GM21723 (cell line): Measurements from ENCODE around the gene AMY2B.
"Not testable (repeated sequence)": the region's sequence is repeated elsewhere in the genome, so short reads cannot be mapped to it uniquely, and the experiment has no call there.

Experiments used
- ATAC-seq: cut with Tn5 transposase; IDR thresholded peaks from one replicate; pipeline ENCODE4 v1.9.1; 2021; ENCODE audit warnings: mild to moderate bottlenecking, moderate library complexity; ENCODE audit not compliant: unreplicated experiment

Gene AMY2B

GRCh38 chr1:103571289-103571688, at the start of gene AMY2B:
TSS of gene AMY2B (plus strand) at chr1:103571589. CDS start at chr1:103571603, 14 bp downstream.
- not testable (repeated sequence) for ATAC-seq

GRCh38 chr1:103523346-103523745, 48.0 kb upstream of the AMY2B start:
- ATAC-seq = no peak

DNA sequence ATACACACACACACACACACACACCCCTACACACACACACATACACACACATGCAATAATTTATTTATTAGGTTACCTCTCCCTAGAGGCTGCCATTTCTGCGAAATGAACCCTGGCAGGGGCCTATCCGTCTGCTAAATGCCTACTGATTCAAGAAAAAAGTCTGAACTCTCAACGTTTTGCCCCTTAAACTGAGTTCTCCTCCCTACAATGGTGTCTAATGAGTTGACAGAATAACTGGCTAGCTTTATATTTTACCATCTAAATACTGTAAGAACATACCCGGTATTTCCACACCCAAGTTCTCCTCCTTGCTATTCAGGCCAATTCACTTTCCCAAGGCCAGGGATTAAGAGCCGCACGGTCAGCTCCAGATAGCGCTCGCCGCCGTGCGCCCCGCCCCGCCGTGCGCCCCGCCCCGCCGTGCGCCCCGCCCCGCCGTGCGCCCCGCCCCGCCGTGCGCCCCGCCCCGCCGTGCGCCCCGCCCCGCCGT, 46.2 kb upstream of the AMY2B start:
- ATAC-seq = peak; percentile 58

DNA sequence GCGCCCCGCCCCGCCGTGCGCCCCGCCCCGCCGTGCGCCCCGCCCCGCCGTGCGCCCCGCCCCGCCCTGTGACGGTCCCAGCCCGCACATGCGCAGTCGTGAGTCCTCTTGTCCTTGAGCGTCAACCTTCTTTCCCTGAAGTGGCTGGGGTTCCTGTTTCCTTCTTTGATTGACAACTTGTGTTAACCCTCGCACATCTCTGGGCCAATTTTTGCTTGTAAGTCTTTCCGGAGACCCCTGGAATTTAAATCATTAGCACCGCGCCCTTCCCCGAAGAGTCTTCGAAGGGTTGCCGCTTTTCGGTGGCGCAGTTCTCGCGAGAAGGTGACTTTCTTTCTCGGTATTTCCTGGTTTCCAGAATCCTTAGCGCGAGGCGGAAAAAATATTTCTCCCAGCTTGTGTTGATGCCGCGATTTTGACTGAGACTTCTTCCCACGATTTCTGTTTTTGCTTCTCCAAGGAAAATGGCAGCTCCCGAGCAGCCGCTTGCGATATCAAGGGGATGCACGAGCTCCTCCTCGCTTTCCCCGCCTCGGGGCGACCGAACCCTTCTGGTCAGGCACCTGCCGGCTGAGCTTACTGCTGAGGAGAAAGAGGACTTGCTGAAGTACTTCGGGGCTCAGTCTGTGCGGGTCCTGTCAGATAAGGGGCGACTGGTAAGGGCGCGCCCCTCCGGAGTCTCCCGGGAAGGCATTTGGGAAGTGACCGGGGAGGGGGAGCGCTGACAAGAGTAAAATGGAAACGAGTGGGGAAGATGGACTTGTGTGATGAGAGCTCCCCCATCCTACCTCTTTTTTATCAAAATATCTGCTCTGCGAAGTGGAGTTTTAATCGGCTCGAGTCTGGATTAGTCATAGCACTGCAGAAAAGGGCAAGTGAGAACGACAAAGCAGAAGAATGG, 45.5 kb upstream of the AMY2B start, which contains the start of gene RNPC3:
Gene RNPC3, plus strand, starts transcription at position 93 of the 901 bp plus-strand sequence. Its CDS starts 372 bp downstream, at position 465.
- ATAC-seq = peak; percentile 88

DNA sequence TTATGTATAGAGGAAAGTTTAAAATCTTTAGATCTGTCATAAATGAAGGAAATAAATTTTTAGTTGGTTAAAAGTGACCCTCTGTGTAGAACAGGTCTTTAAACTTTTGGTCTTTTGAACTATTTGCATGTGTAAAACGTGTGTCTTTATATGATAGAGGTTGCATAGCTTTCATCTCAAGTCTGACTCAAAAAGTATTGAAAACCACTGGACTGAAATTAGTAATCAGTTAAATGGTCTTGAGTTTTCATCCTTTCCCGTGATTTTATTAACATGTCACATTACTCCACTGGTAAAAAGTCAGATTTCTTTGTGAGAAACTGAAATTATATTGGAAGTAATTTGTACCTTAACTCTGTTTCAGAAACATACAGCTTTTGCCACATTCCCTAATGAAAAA, 44.1 kb upstream of the AMY2B start:
- ATAC-seq = no peak

- no peak for ATAC-seq
Observed at GRCh38 chr1:103529746-103530145, 41.6 kb upstream of the AMY2B start.

GRCh38 chr1:103538226-103538625, 33.2 kb upstream of the AMY2B start:
- no peak for ATAC-seq

GRCh38 chr1:103541431-103541830, 30.0 kb upstream of the AMY2B start:
- no peak for ATAC-seq

GRCh38 chr1:103546496-103546895, 24.9 kb upstream of the AMY2B start:
- ATAC-seq = no peak

DNA sequence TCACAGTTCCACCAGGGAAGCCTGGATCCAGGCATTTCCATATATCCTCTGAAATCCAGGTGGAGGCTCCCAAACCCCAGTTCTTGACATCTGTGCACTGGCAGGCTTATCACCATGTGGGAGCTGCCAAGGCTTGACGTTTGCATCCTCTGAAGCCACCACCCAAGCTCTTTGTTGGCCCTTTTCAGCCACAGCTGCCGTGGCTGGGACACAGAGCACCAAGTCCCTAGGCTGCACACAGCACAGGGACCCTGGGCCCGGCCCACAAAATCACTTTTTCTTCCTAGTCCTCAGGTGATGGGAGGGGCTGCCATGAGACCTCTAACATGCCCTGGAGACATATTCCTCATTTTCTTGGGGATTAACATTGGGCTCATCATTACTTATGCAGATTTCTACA, 23.5 kb upstream of the AMY2B start:
- no peak for ATAC-seq

DNA sequence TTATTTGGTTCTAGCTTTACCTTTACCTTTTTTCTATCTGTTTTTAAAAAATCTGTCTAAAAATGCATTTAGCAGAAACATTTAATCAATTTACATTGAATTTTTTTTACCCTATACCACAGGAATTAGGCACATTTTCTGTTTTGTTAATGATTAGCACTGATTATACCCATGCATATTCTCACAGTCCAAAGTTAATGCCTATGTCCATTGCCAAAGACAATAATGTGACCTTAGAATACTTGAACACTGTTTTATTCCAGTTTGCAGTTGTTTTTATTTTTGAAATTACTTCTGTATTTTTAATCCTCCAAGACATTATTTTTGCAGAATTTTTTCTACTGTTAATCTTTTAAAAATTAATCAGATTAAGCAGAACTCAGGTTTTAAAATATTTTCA, 11.0 kb upstream of the AMY2B start:
- no peak for ATAC-seq

GRCh38 chr1:103561124-103561523, 10.3 kb upstream of the AMY2B start:
- ATAC-seq = not testable (repeated sequence)

DNA sequence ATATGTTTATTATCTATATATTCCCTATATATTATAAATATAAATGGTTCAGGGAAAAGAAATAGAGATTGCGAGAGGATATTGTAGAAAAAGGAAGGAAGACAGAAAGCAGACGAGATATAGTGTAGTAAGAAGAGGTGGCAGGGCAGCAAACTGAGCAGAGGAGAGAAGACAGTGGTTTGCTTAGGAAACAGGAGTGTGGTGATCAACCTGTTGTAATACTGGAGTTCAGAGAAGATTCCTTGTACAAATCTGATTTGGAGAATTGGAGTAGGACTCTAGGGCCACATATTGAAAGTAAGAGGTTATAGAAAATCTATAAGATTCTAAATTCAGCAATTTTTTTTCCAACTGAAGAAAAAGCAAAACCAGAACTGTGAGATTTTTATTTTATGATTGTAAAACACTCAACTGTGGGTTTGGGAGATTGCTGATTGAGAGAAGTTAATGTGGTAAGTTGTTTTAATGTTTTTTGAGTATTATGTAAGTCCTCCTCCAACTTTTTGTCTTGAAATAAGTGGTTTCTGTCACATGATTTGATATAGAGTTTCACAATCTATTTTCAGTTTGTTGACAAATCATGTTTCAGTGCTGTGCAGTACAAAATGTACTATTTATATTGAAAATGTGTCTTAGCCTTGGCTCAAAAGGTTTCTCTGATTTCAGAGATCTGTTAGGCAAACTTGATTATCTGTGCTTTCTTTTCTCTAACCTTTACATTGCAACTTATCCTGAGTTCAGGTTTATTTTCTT, 9.6 kb upstream of the AMY2B start:
- ATAC-seq = peak; percentile 95

GRCh38 chr1:103563056-103563455, 8.3 kb upstream of the AMY2B start:
- no peak for ATAC-seq

DNA sequence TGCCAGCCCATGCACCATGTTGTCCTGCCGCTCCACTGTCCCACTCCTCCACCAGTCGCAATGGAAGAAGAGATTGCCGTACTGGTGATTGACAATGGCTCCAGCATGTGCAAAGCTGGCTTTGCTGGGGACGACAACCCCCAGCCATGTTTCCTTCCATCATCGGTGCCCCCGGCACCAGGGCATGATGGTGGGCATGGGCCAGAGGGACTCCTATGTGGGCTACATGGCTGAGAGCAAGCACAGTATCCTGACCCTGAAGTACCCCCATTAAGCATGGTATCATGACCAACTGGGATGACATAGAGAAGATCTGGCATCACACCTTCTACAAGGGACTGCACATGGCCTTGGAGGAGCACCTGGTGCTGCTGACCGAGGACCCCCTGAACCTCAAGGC, 1.9 kb upstream of the AMY2B start:
- ATAC-seq = no peak

GRCh38 chr1:103576065-103576464, 4.7 kb downstream of the AMY2B start:
- peak; percentile 78 for ATAC-seq

DNA sequence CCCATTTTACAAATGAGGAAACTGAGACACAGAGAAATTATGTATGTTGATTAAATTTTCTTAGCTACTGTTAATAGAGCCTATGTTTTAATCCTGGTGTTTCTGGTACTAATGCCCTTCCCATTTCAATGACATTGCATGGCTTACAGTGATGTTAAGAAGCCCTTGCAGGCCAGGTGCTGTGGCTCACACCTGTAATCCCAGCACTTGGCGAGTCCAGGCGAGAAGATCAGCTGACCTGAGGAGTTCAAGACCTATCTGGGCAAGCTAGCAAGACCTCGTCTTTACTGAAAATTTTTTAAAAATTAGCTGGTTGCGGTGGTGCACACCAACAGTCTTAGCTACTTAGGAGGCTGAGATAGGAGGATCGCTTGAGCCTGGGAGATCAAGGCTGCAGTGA, 5.4 kb downstream of the AMY2B start:
- not testable (repeated sequence) for ATAC-seq

- ATAC-seq = no peak
Observed at GRCh38 chr1:103582464-103582863, 11.1 kb downstream of the AMY2B start.

DNA sequence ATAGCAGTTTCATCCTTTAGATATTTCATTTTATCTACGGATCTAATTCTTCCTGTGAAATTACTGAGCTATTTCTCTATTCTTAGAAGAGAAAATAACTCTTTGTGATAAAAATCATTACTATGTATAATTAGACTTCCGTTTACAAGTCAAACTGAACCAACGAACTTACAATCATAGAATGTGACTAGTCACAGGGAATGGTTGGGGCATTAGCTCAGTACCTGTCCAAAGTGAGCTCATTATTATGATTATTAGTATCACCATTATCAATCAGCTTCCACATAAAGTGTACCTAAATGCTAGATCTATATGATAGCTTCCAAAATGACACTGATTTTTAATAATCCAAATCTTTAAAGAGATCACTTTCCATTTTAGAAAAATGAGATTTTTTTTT, 12.5 kb downstream of the AMY2B start:
- ATAC-seq = no peak

DNA sequence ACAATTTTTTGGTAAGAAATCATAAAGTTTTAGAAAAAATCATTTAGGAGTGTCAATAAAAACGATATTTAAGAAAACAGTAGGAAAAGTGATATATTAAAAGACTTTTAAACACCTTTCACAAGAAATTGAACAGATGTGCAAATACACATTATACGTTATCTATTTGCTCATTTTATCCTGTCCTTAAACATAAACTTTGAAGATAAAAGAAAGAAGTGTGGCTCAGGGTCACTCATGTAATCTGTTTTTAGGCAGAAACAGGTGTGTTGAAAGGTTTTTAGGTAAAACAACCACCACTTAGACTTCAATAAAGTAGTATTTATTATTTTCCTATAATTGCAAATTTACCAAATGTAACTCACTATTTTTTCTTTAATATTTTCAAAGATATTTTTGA, 13.1 kb downstream of the AMY2B start:
- no peak for ATAC-seq

GRCh38 chr1:103602740-103603139, 31.4 kb downstream of the AMY2B start:
- not testable (repeated sequence) for ATAC-seq

DNA sequence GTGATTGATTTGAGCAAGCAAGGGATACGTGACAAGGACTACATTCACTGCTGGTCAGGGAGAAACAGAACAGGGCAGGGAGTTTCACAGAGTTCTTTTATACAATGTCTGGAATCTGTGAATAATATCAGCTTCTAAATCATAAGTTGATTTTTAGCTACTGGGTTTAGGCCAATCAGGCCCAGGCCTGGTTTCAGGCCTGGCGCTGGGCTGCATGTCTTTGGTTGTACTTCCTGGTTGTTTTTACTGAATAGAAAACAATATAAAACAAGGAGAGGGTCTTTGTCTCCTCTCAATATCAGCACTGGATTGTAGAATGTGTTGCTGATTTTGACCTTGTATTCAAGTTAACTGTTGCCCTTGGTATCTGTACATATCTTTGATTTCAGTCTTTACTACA, 45.0 kb downstream of the AMY2B start:
- ATAC-seq = no peak
